Daoy (cell line): ENCODE results near the gene RALGAPA2. TPM values are rescaled to one million over a fixed set of nuclear protein-coding genes. Genes with fewer than 3 reads are reported as not detected.
A peak's percentile ranks its signal among the peaks of the same experiment; 100 is the strongest.

Experiments used
- DNase-seq: peaks from one replicate; pipeline ENCODE4 v3.0.0-alpha.2; 2015; ENCODE audit warnings: low read depth
- total RNA-seq: library from RNA; depleted of rRNA; stranded (reverse); fragments of >200 nt; shearing (Covaris generic); gene quantifications from 2 replicates; pipeline ENCODE4 v1.2.3, GENCODE V29; 2014

RALGAPA2 gene
- total RNA-seq, 1 experiment from 2014 or later: 5.9 TPM

DNA sequence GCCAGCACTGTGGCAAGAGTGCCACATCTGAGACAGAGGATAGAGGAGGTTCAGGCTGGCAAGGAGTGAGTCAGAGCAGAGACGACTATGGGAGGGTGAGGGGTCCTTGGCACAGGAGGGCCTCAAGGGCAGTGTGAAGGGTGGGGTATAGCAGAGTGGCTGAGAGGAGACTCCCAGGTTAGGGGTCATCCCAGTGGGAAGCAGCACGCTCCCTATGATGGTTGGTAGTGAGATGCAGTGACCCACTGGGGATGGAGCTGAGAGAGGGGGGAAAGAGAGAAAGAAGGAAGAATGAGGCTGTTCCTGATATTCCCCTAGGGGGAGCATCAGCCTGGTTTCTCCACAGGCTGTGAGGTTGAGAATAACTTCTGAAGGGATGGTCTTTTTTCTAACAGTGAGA, 247.2 kb downstream of the RALGAPA2 start:
- DNase-seq: no peak

DNA sequence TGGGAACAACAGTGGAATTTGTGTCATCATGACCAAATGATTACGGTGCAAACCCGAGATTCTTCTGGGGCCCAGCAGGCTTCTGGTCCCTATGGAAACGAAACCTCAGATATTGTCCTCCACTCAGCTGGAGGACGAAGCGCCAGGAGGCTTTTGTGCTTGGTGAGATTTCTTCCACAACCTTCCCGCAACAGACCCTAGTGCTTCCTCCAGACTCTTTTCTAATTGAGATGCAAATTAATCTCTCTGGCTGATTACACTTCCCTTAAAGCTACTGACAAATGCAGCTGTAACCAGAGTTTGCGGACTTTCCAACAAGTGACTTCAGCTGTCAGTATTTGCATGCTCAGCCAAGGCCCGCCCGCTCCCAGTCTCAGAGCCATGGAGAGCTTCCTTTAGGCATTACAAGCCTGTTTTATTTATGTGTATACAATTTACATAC, 248.5 kb downstream of the RALGAPA2 start:
- DNase-seq: no peak

DNA sequence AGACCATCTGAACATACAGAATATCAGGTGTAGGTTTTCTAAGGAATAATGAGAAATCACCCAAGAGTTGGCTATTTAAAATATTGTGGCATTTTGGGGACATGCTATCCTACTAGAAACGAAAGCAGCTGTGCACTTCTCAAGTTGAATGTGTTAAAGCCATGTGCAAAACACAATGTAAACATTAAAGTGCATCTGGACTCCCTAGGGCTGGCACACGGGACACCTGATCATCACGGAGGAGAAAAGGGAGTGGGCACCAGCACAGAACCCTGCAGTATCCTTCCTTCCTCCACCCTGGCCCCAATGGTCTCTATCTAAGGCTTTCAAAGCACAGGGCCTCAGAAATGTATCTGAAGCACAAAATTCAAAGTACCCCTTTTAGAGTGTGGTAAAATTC, 250.3 kb downstream of the RALGAPA2 start:
- DNase-seq: no peak

DNA sequence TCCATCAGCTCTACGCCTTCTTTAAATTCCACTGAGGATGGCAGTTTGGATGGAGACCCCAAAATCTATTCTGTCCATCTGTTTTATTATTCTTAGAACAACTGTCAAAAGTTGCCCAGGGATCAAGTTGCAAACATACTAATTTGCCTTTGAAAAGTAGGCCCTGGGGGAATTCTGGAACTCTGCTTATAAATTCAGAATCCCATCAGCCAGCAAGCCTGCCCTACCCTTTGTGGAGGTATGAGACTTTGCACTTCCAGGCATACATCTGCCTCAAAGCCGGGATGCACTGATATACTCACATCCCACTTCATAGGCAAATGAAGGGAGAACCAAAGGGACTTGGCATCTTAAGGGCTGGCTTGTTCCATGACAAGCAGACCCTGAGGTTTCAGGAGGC, 250.9 kb downstream of the RALGAPA2 start:
- no peak for DNase-seq

DNA sequence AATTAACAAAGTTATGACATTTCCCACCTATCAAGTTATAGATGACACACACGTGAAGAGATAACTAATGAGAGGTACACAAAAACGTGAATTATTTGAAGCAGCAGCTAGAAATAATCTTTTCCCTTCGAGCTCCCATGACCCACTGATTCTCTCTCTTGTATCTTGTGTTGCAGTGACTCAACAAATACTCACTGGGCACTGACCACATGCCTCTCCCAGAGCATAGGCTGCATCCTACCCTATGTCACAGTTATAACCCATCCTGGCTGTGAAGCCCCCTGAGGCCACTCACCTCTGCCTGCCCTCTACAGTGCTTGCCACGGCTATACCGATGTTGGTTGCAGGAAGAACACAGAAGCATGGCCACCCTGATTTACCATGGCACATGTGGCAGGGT, 252.7 kb downstream of the RALGAPA2 start:
- no peak for DNase-seq

DNA sequence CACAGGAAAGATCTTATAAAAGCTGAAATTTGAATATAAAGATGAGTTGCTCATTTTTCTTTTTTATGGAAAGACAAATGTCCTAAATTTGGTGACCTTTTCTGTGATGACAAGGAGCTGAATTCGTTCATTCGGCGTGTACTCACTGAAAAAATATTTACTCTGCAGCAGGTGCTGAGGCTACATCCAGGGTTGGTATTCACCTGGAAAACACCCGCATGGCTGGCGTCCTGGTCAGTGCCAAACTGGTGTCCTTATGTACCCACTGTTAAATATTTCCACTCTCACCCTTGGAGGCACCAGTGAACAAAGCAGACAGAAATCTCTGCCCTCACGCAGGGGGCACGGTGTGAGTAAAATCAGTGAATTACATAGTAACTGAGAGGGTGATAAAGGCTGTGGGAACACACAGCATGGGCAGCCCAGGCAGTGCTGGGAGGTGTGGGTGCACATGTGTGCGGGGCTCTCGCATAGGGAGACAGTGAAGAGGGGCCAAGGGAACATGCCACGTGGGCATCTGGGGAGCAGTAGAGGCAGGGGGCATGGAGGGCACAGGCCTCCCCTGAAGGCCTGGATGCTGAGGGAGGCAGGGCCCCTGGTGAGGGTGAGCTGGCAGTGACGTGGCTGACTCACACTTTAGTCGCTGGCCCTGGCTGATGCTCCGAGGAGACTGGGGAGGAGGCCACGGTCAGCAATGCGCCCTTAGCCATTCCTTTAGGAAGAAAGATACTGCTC, 254.9 kb downstream of the RALGAPA2 start:
- peak; percentile 75 for DNase-seq

DNA sequence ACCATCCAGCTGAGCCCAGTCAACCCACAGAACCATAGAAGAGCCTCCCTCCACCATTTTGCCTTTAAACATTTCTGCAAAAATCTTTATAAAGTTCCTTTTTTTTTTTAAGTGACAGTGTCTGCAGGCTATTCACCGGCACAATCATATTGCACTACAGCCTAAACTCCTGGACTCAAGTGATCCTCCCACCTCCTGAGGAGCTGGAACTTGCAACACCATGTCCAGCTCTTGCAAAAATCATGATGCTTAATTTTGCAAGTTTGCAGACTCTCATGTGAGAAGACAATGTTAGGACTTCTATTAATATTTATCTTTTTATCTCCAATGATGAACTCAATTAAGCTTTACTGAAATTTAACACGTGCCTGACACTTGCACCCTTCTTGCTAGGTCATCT, 255.7 kb downstream of the RALGAPA2 start:
- no peak for DNase-seq

DNA sequence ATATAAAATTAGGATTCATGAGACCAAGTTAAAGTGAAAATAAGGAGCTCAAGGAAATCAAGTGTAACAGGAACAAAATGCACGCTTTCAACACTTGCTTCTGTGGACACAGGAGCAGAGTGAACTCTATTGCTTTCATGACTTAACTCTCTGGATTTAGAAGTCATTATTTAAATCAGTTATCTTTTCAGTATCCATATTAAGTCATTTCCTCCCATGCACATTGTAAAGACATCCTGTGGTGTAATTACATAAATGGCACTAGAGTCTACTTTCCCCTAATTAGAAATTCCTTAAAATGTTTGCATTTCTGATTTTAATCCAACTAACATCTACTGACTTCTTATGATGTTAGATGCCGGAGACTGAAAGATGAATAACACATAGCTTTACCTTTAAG, 256.5 kb downstream of the RALGAPA2 start:
- no peak for DNase-seq

DNA sequence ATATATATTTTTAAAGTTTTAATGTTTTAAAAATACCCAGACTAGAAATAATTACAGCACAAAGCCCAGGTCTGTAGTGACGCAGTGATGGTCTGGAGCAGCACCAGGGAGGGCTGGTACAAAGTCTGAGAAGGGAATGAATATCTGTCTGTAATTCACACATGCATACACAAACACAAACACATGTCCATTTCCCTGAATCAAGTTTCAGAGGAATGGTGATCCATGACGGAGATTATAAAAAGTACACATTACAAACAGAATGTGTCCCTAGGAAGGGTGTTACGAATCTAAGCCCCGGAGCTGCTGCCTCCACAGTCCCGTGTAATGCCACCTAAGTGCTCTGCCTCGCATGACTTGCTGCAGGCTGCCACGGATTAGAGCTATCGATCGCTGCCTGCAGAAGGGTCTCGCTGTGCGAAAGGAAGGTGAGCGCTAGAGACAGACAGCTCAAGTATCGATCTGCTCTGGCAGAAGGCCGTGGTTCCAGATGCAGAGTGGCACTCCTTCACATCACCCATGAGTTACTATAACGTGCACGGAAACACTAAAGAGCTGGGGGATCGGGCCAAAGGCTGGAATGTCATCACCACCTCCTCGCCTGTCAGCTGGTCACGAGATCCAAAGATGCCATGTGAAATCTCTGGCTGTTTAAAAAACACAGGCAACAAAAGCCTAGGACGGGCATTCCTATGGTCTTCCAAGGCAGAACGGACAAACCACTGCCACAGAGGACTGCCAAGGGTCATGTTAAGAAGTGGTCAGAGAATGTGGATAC, 257.4 kb downstream of the RALGAPA2 start:
- no peak for DNase-seq

DNA sequence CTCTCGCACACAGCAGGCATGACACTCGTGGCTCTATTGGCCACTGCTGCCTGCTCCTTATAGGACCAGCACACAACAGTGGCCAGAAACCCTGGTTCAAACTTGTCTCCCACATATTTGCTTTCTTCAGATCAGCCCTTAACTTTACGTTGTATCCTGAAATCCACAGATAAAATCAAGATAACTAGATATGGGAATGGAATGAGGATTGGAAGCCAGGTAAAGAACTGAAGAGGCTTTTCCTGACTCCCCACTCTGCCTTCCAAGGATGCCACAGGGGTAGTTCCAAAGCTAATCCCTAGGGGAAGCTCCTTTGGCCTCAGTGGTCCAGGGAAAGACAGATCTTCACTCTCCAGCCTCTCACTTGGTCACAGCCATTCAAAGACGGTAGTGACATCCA, 258.1 kb downstream of the RALGAPA2 start:
- DNase-seq: no peak

DNA sequence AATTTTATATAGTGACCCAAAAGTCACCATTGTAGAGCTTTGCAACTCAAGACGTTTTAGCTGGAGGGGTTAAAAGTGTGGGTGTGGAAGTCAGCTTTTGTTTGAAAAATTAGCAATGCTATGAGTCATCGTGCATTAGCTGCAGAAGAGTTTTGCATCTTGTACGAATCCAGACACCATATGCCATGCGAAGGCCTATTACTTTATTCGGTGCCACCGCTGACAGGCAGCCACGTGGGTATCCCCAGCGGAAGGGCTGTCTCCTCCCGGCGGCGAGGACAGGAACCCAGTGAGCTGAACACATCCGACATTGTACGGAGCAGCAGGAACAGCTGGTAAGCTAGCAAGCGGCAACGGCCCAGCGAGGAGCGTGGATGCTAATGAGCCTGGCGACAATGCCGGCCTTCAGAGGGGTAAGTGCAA, 260.2 kb downstream of the RALGAPA2 start:
- DNase-seq: peak; percentile 75

DNA sequence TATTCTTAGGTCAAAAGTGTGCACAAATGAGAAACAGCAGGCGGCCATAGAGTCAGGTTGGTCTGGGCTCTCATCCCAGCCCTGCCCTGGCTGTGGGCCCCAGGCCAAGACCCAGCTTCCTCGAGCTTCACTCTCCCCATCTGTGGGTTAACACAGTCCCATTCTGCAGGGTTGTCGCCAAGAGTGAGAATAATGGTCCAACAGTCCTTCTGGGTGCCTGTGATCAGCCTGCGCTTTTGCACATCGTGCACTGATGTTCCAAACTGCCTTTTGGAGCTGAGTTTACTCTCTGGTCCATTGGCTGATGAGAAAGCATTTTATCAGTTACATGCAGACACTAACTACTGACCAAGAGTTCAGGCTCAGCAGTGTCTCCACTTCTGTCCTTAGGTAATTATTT, 261.9 kb downstream of the RALGAPA2 start:
- DNase-seq: no peak

DNA sequence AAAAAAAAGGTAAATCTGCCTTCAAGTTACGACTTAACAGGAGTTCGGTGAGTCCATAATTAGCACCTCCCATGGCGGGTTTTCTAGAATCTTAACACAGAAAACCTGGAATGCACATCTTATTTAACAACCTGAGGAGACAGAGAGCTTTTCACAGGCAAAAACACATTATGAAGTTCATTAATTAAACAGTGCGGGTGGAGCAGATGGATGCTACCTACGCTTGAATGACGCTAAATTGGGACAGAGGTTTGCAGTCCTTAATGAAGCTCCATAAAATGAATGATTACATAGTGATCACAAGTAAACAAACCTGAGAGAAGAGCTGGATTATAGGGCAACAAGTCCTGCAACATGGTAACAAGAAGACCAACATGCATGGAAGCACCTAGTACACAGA, 263.6 kb downstream of the RALGAPA2 start:
- no peak for DNase-seq

DNA sequence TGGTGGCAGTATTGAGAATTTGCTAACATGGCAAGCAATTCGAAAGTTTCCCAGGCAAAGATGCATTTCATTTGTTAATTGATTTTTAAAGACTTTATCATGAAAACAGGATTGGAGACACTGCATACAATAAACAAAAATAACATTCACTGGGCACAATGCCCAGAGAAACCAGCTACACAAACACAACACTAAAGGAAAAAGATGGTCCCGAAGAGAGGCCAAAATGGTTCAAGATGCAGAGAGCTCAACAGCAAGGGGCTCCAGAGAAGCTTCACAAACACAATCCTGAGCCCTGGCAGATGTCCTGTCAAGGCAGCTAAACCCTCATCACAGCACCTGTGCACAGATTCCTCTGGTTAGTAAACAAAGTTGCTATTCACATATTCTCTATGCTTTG, 265.2 kb downstream of the RALGAPA2 start:
- no peak for DNase-seq

DNA sequence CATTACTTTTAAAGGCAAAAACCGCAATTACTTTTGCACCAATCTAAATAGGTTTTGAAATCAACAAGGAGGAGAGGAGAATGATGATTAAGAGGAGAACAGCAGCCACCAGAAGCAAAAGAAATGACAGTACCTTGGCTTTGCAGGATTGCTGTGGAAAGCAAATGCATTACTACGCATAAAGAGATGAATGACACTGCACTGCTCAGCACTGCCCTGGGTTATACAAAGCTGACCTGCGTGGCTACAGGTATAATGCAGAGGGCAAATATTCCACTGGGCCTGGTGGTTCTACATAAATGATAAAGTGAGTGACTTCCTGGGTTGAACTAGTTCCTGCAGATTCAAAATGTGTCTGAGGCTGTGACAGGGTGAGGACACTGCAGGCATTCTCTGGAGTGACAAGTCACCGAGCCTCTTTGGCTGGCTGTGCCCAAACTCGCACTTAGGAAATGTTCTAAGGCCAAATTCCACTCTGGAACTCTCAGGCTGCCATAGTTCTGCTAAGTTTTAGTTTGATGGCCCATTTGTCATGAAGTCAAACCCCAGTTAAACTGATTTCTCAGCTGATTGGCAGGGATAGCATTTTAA, 265.9 kb downstream of the RALGAPA2 start:
- DNase-seq: no peak

DNA sequence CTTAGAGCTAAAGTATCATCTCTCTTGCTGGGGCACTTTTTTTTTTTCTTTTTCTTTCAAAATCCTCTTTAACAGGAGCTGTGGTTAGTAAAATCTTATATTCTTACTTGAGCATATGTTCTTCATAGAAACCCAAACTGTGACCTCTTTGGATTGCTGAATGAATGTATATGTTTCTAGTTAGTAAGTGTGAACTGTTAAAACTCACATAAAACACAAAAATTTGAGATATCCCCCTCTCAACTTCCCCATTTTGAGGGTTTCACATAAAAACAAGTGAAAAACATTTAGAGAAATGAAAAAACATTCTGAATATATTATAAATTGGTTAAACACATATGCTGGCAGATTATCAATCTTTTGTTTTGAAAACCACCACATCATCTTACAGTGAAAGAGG, 266.4 kb downstream of the RALGAPA2 start:
- DNase-seq: no peak

DNA sequence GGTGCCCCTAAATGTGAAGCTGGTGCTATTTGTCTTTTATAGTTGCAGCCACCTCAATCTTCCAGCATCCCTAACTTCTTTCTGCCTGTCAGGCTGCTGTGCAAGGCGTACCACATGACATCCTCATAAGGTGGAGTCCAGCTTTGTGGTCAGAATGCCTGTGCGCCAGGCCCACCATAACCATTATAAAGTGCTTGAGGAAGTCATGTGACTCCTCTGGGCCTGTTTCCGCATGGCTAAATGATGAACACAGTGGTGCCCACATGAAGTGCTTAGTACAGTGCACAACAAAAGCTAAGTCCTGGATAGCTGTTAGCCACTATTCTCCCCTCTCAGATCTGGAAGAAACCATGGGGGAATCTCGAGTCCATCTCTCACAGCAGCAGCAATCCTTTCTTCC, 268.9 kb downstream of the RALGAPA2 start:
- peak; percentile 49 for DNase-seq

DNA sequence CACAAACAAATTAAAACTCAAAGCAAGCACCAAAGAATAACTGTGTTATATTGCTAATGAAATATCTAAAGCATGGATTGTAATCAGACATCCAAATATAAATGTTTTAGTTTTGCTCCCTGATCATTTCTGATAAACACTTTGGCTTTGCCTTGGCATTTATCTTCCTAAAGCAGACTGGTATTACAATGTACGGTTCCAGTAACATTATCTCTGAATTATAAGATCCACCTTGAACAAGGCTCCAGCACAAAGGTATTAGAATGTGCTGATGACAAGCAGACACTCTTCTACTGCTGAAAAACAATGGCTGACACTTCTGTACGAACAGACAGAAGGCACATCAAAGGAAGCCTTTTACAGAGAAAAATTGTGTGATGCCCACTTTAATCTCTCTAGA, 270.0 kb downstream of the RALGAPA2 start:
- no peak for DNase-seq

DNA sequence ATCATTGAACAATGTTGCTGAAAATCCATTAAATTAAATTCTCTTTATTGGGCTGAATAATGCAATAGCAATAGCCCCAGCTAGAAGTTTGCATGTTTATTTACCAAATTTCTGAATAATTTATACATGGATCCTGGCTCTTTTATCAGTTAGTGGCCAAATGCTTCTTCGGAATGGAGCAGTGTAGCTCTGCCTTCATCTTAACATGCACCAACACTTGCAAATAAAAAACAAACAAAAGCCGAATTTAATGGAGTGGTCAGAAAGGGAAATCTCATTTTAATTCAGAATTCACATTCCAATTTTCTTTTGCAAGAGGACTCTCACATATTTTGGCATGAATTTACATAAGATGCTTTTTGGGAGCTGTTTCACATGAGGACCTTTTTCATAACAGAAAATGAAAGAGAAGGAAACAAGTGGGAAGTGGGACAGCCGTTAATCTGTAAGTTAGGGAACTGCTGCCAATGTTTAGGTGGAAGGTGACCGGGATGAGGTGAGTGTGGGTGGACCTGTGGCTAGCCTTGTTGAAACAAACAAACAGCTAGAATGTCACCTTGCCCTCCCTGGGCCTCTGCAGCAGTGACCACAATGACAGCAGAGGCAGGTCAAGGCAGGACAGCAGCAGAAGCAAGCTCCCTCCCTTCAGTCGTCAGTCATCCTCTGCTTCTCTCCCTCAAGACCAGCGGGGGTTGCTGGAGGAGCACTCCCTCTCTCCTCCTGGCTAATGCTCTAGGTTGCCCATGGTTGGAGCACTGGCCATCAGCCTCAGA, 271.4 kb downstream of the RALGAPA2 start:
- DNase-seq: no peak

DNA sequence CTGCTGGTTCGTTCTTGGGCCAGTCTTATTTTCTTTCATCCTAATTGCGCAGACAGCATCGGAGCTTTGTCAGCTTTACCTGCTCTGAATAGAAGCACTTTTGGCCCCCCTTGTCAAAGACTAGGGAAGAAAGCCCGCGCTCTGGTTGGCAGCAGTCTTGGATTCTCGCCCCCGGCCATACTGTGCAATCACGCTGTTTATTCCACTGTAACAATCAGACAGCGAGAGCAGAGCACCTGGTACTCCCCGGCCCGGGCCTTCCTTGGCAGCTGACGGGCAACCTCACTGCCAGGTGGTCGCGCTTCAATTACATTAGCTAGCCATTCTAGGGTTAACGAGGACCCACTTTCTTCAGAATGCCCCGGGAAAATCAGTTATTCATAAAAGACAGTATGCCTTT, 272.0 kb downstream of the RALGAPA2 start:
- no peak for DNase-seq

DNA sequence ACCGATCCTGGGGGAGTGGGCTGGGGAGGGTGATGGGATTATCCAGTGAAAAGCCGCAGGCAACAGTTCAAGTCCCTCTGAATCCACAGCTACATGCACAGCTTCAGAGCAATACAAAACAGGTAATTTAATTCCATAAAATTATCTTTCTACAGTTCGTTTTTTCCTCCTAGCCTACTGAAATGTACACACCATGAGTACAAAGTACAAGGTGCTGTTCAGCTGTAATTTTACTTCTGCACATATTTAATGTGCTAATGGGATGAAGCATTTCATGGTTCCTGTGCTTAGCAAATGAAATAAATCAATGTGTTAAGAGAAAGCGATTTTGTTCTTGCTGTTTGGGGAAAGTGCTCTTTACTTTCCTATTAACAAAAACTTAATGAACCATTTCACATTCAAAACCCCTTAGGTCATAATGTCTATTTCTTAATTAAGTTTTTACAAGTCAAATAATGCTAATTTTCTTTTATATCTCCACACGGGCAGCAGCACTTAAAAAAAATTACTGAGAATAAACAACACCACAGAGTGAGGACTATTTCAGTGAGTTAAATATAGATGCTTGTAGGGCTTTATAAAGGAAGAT, 272.7 kb downstream of the RALGAPA2 start:
- DNase-seq: no peak

DNA sequence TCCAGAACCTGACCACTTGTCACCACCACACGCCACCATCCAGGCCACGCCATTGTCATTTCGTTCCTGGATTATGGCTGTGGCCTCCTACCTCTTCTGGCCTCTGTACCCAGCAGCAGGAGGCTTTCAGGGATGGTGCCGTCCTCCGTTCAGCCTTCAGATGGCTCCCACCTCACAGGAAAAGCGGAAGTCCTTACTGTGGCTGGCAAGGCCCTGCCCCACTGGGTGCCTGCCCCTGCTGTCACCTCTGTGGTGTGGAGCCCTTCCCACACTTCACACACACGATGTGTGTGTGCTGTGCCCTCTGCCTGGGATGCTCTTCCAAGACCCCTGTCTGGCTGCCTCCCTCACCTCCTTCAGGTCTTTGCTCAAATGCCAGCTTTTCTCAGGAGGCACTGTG, 275.1 kb downstream of the RALGAPA2 start:
- no peak for DNase-seq
